Adrenal gland (tissue), 5 donors: ENCODE results near the gene PIK3R1.

Source experiments
- CTCF ChIP-seq, 6 experiments: fragments of 450-650 bp in 4 of 6; fragments of 200-600 bp in 2 of 6; sonication (generic) in 1 of 6; IDR thresholded peaks; 1 replicate in 5 of 6; 2 replicates in 1 of 6; pipeline versions ENCODE4 v1.5.1 to v1.8.0; 2016 to 2021; ENCODE audit warnings: antibody characterized with exemption in 6 of 6, mild to moderate bottlenecking in 2 of 6, moderate library complexity in 1 of 6
- POLR2A ChIP-seq, 2 donors: fragments of 450-650 bp; IDR thresholded peaks; one replicate each; pipeline ENCODE4 v1.6.1; 2017; ENCODE audit warnings: antibody characterized with exemption in 2 of 2, mild to moderate bottlenecking in 2 of 2, moderate library complexity in 1 of 2
- donor health status: DM: no; HTN: no; CAD: no.

GRCh38 chr5:68287976-68288706 is 72.6 kb downstream of the PIK3R1 start:
- TF ChIP-seq CTCF (IDR thresholded peaks at IDR 0.05) (no peak), POLR2A (IDR thresholded peaks at IDR 0.05) (peak in 1 of 2 donors; percentile 66)
